HEK293 (cell line): ENCODE measurements around the gene CCND1.

ENCODE experiments used
- CTCF ChIA-PET: fragments of 350-600 bp; formaldehyde crosslinking; extraction: SDS; loops from one replicate; lab custom pipeline; 2021; ENCODE audit warnings: antibody characterized with exemption; lab: Yijun Ruan, JAX
- POLR2A ChIA-PET: fragments of 300-600 bp; formaldehyde crosslinking; extraction: SDS; loops from one replicate; lab custom pipeline; 2020; ENCODE audit warnings: antibody characterized with exemption, inconsistent platforms; lab: Yijun Ruan, JAX
- H3K27ac ChIP-seq: fragments of 200-500 bp; sonication (Bioruptor generic); 2 replicates; pipeline ENCODE4 v1.5.1; 2014; ENCODE audit warnings: low read depth, low read length, control low read depth, inconsistent platforms; ENCODE audit errors: extremely low read depth
- H3K36me3 ChIP-seq, 2 experiments: fragments of 200-500 bp in 1 of 2; sonication (Bioruptor generic) in 1 of 2; 1 replicate in 1 of 2; 2 replicates in 1 of 2; pipeline ENCODE4 v1.5.1; 2014 to 2017; ENCODE audit warnings: inconsistent platforms in 2 of 2, low read length in 2 of 2; ENCODE audit not compliant: control insufficient read depth in 2 of 2, insufficient read depth in 1 of 2
- H3K4me1 ChIP-seq: fragments of 200-500 bp; sonication (Bioruptor generic); 2 replicates; pipeline ENCODE4 v1.5.1; 2014; ENCODE audit warnings: mild to moderate bottlenecking, low read length, inconsistent platforms; ENCODE audit not compliant: control insufficient read depth, insufficient read depth
- H3K4me3 ChIP-seq: 2 replicates; pipeline ENCODE4 v1.5.1; 2011; ENCODE audit warnings: low read depth, mild to moderate bottlenecking, control low read depth, low read length, moderate library complexity
- H3K9me3 ChIP-seq: fragments of 200-500 bp; sonication (Bioruptor generic); 2 replicates; pipeline ENCODE4 v1.5.1; 2014; ENCODE audit warnings: low read depth, low read length, inconsistent platforms; ENCODE audit not compliant: control insufficient read depth, insufficient read depth
- BCL11B ChIP-seq: fragments of 450-650 bp; formaldehyde crosslinking; IDR thresholded peaks from 2 replicates; pipeline ENCODE4 v1.5.1; 2016; ENCODE audit warnings: low read depth, missing biosample characterization, missing genetic modification characterization
- GFI1B ChIP-seq: fragments of 450-650 bp; formaldehyde crosslinking; IDR thresholded peaks from 2 replicates; pipeline ENCODE4 v1.5.1; 2016; ENCODE audit warnings: missing biosample characterization, missing genetic modification characterization
- PRDM4 ChIP-seq: fragments of 450-650 bp; formaldehyde crosslinking; IDR thresholded peaks from 2 replicates; pipeline ENCODE4 v1.5.1; 2017; ENCODE audit warnings: missing biosample characterization, missing genetic modification characterization
- TRIM28 ChIP-seq: IDR thresholded peaks from 2 replicates; pipeline ENCODE4 v1.6.1; 2011; ENCODE audit warnings: low read length, control low read depth, borderline replicate concordance
- ZBTB17 ChIP-seq: fragments of 450-650 bp; formaldehyde crosslinking; IDR thresholded peaks from 2 replicates; pipeline ENCODE4 v1.5.1; 2016; ENCODE audit warnings: missing biosample characterization, missing genetic modification characterization
- ZIC2 ChIP-seq: fragments of 450-650 bp; formaldehyde crosslinking; IDR thresholded peaks from 2 replicates; pipeline ENCODE4 v1.5.1; 2016; ENCODE audit warnings: missing biosample characterization, missing genetic modification characterization
- ZNF211 ChIP-seq: fragments of 450-650 bp; formaldehyde crosslinking; IDR thresholded peaks from 2 replicates; pipeline ENCODE4 v1.5.1; 2016; ENCODE audit warnings: low read depth, missing biosample characterization, missing genetic modification characterization
- ZNF24 ChIP-seq: fragments of 450-650 bp; formaldehyde crosslinking; IDR thresholded peaks from 2 replicates; pipeline ENCODE4 v1.5.1; 2016; ENCODE audit warnings: missing biosample characterization, missing genetic modification characterization
- ZNF302 ChIP-seq: fragments of 450-650 bp; formaldehyde crosslinking; IDR thresholded peaks from 2 replicates; pipeline ENCODE4 v1.5.1; 2016; ENCODE audit warnings: missing biosample characterization, missing genetic modification characterization, low read depth
- ZNF341 ChIP-seq: fragments of 450-650 bp; formaldehyde crosslinking; IDR thresholded peaks from 2 replicates; pipeline ENCODE4; 2016; ENCODE audit warnings: low read depth, missing biosample characterization, missing genetic modification characterization
- ZNF398 ChIP-seq: fragments of 450-650 bp; formaldehyde crosslinking; IDR thresholded peaks from 2 replicates; pipeline ENCODE4 v1.5.1; 2017; ENCODE audit warnings: missing biosample characterization, missing genetic modification characterization
- ZNF600 ChIP-seq: fragments of 450-650 bp; formaldehyde crosslinking; IDR thresholded peaks from 2 replicates; pipeline ENCODE4 v1.5.1; 2016; ENCODE audit warnings: missing biosample characterization, missing genetic modification characterization
- ZNF621 ChIP-seq: fragments of 450-650 bp; formaldehyde crosslinking; IDR thresholded peaks from 2 replicates; pipeline ENCODE4 v1.5.1; 2017; ENCODE audit warnings: missing biosample characterization, missing genetic modification characterization
- TF ChIP-seq, protein P1 (sequence below): fragments of 450-650 bp; formaldehyde crosslinking; optimal IDR thresholded peaks from 2 replicates; pipeline ENCODE3; 2016; ENCODE audit warnings: missing biosample characterization, mild to moderate bottlenecking, missing genetic modification characterization
- TF ChIP-seq, protein P2 (sequence below): fragments of 450-650 bp; formaldehyde crosslinking; IDR thresholded peaks from 2 replicates; pipeline ENCODE4 v1.5.1; 2016; ENCODE audit warnings: missing biosample characterization, missing genetic modification characterization, low read depth
- TF ChIP-seq, protein P3 (sequence below): fragments of 450-650 bp; formaldehyde crosslinking; IDR thresholded peaks from 2 replicates; pipeline ENCODE4 v1.5.1; 2016; ENCODE audit warnings: missing biosample characterization, missing genetic modification characterization
- TF ChIP-seq, protein P4 (sequence below): fragments of 450-650 bp; formaldehyde crosslinking; IDR thresholded peaks from 2 replicates; pipeline ENCODE4 v1.5.1; 2016; ENCODE audit warnings: missing biosample characterization, missing genetic modification characterization

Gene CCND1

GRCh38 chr11:69700278-69701140 is 59.6 kb downstream of the CCND1 start:
- ChIA-PET CTCF (interaction anchor here (1.2 kb wide), 1 partner anchor 17 kb away, joined by 4 read pairs; no protein-coding TSS in a partner anchor), POLR2A (interaction anchor here (0.8 kb wide), 1 partner anchor 25 kb away, joined by 4 read pairs; the partner anchor contains the start of gene LTO1)
- Histone ChIP-seq H3K9me3 (no peaks in the 10 kb centered on the region), H3K4me3 (no peak overlapping the region), H3K36me3 (no peaks in the 10 kb centered on the region), H3K4me1 (0 out of 2 replicates have a peak, but pooled peaks cover 6% of the 10 kb centered on the region), H3K27ac (no peak overlapping the region)
- TF ChIP-seq GFI1B (tag by site-specific recombination) (no peak), ZNF600 (tag by site-specific recombination) (0 out of 2 replicates have a peak, but pooled peaks have one; percentile 30), BCL11B (no peak), ZNF302 (tag by site-specific recombination) (no peak), ZNF24 (tag by site-specific recombination) (no peak), ZBTB17 (peak; percentile 45; the same call in 1 of the 2 replicates), ZNF341 (tag by site-specific recombination) (peak; percentile 73), ZIC2 (tag by site-specific recombination) (peak; percentile 73), TRIM28 (0 out of 2 replicates have a peak, but pooled peaks have one; percentile 12)
- TF ChIP-seq, protein P1, sequence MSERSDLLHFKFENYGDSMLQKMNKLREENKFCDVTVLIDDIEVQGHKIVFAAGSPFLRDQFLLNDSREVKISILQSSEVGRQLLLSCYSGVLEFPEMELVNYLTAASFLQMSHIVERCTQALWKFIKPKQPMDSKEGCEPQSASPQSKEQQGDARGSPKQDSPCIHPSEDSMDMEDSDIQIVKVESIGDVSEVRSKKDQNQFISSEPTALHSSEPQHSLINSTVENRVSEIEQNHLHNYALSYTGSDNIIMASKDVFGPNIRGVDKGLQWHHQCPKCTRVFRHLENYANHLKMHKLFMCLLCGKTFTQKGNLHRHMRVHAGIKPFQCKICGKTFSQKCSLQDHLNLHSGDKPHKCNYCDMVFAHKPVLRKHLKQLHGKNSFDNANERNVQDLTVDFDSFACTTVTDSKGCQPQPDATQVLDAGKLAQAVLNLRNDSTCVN (tag by site-specific recombination): peak; percentile 11
- TF ChIP-seq, protein P2, sequence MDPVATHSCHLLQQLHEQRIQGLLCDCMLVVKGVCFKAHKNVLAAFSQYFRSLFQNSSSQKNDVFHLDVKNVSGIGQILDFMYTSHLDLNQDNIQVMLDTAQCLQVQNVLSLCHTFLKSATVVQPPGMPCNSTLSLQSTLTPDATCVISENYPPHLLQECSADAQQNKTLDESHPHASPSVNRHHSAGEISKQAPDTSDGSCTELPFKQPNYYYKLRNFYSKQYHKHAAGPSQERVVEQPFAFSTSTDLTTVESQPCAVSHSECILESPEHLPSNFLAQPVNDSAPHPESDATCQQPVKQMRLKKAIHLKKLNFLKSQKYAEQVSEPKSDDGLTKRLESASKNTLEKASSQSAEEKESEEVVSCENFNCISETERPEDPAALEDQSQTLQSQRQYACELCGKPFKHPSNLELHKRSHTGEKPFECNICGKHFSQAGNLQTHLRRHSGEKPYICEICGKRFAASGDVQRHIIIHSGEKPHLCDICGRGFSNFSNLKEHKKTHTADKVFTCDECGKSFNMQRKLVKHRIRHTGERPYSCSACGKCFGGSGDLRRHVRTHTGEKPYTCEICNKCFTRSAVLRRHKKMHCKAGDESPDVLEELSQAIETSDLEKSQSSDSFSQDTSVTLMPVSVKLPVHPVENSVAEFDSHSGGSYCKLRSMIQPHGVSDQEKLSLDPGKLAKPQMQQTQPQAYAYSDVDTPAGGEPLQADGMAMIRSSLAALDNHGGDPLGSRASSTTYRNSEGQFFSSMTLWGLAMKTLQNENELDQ (tag by site-specific recombination): no peak
- TF ChIP-seq, protein P3, sequence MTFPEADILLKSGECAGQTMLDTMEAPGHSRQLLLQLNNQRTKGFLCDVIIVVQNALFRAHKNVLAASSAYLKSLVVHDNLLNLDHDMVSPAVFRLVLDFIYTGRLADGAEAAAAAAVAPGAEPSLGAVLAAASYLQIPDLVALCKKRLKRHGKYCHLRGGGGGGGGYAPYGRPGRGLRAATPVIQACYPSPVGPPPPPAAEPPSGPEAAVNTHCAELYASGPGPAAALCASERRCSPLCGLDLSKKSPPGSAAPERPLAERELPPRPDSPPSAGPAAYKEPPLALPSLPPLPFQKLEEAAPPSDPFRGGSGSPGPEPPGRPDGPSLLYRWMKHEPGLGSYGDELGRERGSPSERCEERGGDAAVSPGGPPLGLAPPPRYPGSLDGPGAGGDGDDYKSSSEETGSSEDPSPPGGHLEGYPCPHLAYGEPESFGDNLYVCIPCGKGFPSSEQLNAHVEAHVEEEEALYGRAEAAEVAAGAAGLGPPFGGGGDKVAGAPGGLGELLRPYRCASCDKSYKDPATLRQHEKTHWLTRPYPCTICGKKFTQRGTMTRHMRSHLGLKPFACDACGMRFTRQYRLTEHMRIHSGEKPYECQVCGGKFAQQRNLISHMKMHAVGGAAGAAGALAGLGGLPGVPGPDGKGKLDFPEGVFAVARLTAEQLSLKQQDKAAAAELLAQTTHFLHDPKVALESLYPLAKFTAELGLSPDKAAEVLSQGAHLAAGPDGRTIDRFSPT (tag by site-specific recombination): peak; percentile 58; the same call in 1 of the 2 replicates

GRCh38 chr11:69702239-69702691 is 61.3 kb downstream of the CCND1 start:
- Histone ChIP-seq H3K4me1 (0 out of 2 replicates have a peak, but pooled peaks cover 6% of the 10 kb centered on the region), H3K4me3 (no peak overlapping the region), H3K27ac (no peak overlapping the region), H3K36me3 (no peaks in the 10 kb centered on the region), H3K9me3 (no peaks in the 10 kb centered on the region)
- CTCF ChIA-PET: no interaction called here
- POLR2A ChIA-PET: no interaction called here
- no peak for TF ChIP-seq PRDM4 (tag by site-specific recombination)
- TF ChIP-seq ZNF398 (tag by site-specific recombination): no peak
- TF ChIP-seq ZNF621 (tag by site-specific recombination): no peak
- no peak for TF ChIP-seq ZNF211 (tag by site-specific recombination)
- TF ChIP-seq, protein P4, sequence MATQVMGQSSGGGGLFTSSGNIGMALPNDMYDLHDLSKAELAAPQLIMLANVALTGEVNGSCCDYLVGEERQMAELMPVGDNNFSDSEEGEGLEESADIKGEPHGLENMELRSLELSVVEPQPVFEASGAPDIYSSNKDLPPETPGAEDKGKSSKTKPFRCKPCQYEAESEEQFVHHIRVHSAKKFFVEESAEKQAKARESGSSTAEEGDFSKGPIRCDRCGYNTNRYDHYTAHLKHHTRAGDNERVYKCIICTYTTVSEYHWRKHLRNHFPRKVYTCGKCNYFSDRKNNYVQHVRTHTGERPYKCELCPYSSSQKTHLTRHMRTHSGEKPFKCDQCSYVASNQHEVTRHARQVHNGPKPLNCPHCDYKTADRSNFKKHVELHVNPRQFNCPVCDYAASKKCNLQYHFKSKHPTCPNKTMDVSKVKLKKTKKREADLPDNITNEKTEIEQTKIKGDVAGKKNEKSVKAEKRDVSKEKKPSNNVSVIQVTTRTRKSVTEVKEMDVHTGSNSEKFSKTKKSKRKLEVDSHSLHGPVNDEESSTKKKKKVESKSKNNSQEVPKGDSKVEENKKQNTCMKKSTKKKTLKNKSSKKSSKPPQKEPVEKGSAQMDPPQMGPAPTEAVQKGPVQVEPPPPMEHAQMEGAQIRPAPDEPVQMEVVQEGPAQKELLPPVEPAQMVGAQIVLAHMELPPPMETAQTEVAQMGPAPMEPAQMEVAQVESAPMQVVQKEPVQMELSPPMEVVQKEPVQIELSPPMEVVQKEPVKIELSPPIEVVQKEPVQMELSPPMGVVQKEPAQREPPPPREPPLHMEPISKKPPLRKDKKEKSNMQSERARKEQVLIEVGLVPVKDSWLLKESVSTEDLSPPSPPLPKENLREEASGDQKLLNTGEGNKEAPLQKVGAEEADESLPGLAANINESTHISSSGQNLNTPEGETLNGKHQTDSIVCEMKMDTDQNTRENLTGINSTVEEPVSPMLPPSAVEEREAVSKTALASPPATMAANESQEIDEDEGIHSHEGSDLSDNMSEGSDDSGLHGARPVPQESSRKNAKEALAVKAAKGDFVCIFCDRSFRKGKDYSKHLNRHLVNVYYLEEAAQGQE: no peak
